Parathyroid adenoma (tissue), 2 donors: ENCODE results near the gene NPEPL1.
"Not testable (repeated sequence)": the region's sequence is repeated elsewhere in the genome, so short reads cannot be mapped to it uniquely, and the experiment has no call there.

Experiments
- H2AFZ ChIP-seq: fragments of 300-600 bp; sonication (generic); one replicate; pipeline ENCODE4 v1.7.0; 2017; ENCODE audit warnings: antibody characterized with exemption, mild to moderate bottlenecking
- H3K27ac ChIP-seq: fragments of 300-600 bp; sonication (generic); one replicate; pipeline ENCODE4 v1.7.0; 2017
- H3K27me3 ChIP-seq: fragments of 300-600 bp; sonication (generic); one replicate; pipeline ENCODE4 v1.7.0; 2017; ENCODE audit warnings: low read length; ENCODE audit not compliant: control insufficient read depth, insufficient read depth
- H3K36me3 ChIP-seq: fragments of 300-600 bp; sonication (generic); one replicate; pipeline ENCODE4 v1.7.0; 2017; ENCODE audit warnings: low read length; ENCODE audit not compliant: control insufficient read depth, insufficient read depth
- H3K4me1 ChIP-seq: fragments of 300-600 bp; sonication (generic); one replicate; pipeline ENCODE4 v1.7.0; 2017; ENCODE audit warnings: control low read depth
- H3K4me2 ChIP-seq: fragments of 300-600 bp; sonication (generic); one replicate; pipeline ENCODE4 v1.7.0; 2017; ENCODE audit warnings: low read length
- H3K4me3 ChIP-seq: fragments of 300-600 bp; sonication (generic); one replicate; pipeline ENCODE4 v1.7.0; 2017; ENCODE audit warnings: low read depth, low read length
- H3K79me2 ChIP-seq: fragments of 300-600 bp; sonication (generic); one replicate; pipeline ENCODE4 v1.7.0; 2017; ENCODE audit warnings: control low read depth
- H3K9ac ChIP-seq: fragments of 300-600 bp; sonication (generic); one replicate; pipeline ENCODE4 v1.7.0; 2017; ENCODE audit warnings: mild to moderate bottlenecking
- H3K9me3 ChIP-seq: fragments of 300-600 bp; sonication (generic); one replicate; pipeline ENCODE4 v1.7.0; 2017; ENCODE audit warnings: low read length; ENCODE audit not compliant: control insufficient read depth
- CTCF ChIP-seq: fragments of 300-600 bp; sonication (generic); IDR thresholded peaks from one replicate; pipeline ENCODE4 v1.7.0; 2017; ENCODE audit warnings: antibody characterized with exemption, mild to moderate bottlenecking
- donor health status: primary hyperparathyroidism.

The NPEPL1 gene

GRCh38 chr20:58721951-58722778 lies 29.6 kb downstream of the NPEPL1 start:
- no peak for TF ChIP-seq CTCF
- no peak overlapping the region for H2AFZ ChIP-seq
- no peak overlapping the region for H3K27ac ChIP-seq
- no peaks in the 10 kb centered on the region for H3K9me3 ChIP-seq
- no peaks in the 10 kb centered on the region for H3K36me3 ChIP-seq
- H3K4me2 ChIP-seq: no peak overlapping the region
- no peaks in the 10 kb centered on the region for H3K27me3 ChIP-seq
- no peak overlapping the region for H3K9ac ChIP-seq
- H3K79me2 ChIP-seq: no peaks in the 10 kb centered on the region
- no peak overlapping the region for H3K4me3 ChIP-seq
- H3K4me1 ChIP-seq: no peaks in the 10 kb centered on the region

DNA sequence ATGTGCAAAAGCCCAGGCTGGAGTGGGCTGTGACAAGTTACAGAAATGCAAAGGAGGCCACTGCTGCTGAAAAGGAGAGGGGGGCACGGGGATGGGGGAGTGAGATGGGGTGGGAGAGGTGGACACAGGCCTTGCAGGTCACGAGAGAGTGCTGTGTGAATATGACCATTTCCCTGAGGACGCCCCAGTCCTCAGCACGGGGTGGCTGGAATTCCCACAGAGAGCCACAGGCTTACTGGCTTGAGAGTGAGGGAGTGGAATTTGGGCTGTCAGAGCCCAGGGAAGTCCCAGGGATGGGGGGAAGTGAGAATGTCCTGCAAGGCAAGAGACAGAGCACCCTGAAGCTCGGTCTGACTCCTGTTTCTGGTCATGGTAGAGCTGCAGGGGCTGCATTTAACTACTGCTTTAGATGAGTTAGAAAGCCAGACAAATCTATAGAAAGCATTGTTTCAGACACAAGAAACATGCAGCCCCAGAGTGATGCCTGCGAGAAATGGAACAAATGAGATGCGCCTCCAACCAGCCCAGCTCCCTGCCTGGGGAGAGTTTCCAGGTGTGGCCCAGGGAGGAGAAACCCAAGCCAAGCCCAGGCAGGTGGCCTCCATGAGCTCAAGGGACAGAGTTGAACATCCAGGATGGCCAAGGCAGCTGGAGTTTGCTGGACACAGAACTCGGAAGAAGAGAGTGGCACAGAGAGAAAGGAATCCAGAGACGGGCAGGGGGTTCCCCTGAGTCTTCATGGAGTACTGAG lies 30.5 kb downstream of the NPEPL1 start:
- H3K79me2 ChIP-seq: no peaks in the 10 kb centered on the region
- H2AFZ ChIP-seq: no peak overlapping the region
- no peaks in the 10 kb centered on the region for H3K36me3 ChIP-seq
- H3K4me2 ChIP-seq: no peak overlapping the region
- H3K27ac ChIP-seq: no peak overlapping the region
- H3K9ac ChIP-seq: no peak overlapping the region
- H3K4me1 ChIP-seq: no peaks in the 10 kb centered on the region
- no peaks in the 10 kb centered on the region for H3K9me3 ChIP-seq
- H3K27me3 ChIP-seq: no peaks in the 10 kb centered on the region
- no peak overlapping the region for H3K4me3 ChIP-seq
- no peak for TF ChIP-seq CTCF

DNA sequence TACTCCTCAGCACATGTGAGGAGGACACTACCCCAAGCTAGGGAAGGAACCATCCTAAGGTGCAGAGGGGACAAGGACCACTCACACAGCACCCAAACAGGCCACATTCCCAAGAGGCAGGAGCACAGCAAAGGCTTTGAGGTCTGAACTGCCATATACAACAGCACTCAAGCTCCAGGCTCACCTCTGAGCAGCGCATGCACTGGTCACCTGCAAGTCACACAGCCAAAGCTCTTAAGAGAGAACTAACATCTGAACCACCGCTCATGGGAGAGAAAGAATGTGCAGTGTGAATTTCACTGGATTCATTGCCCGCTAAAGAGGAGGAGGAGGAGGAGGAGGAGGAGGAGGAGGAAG lies 31.0 kb downstream of the NPEPL1 start:
- Histone ChIP-seq H3K27me3 (no peaks in the 10 kb centered on the region), H3K4me3 (no peak overlapping the region), H3K4me1 (no peaks in the 10 kb centered on the region), H3K79me2 (no peaks in the 10 kb centered on the region), H3K27ac (no peak overlapping the region), H3K36me3 (no peaks in the 10 kb centered on the region), H2AFZ (no peak overlapping the region), H3K9me3 (no peaks in the 10 kb centered on the region), H3K9ac (no peak overlapping the region), H3K4me2 (no peak overlapping the region)
- no peak for TF ChIP-seq CTCF

DNA sequence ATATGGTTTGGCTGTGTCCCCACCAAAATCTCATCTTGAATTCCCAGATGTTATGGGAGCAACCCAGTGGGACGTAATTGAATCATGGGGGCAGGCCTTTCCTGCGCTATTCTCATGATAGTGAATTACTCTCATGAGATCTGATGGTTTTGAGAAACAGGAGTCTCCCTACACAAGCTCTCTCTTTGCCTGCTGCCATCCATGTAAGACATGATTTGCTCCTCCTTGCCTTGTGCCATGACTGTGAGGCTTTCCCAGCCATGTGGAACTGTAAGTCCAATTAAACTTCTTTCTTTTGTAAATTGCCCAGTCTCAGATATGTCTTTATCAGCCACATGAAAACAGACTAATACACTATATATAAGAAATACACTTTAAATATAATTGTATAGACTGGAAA lies 33.6 kb downstream of the NPEPL1 start:
- H3K9me3 ChIP-seq, H3K9ac ChIP-seq, H3K27me3 ChIP-seq, H3K4me2 ChIP-seq, H2AFZ ChIP-seq, H3K4me1 ChIP-seq, H3K27ac ChIP-seq, H3K79me2 ChIP-seq, H3K4me3 ChIP-seq, H3K36me3 ChIP-seq: not testable (repeated sequence)

DNA sequence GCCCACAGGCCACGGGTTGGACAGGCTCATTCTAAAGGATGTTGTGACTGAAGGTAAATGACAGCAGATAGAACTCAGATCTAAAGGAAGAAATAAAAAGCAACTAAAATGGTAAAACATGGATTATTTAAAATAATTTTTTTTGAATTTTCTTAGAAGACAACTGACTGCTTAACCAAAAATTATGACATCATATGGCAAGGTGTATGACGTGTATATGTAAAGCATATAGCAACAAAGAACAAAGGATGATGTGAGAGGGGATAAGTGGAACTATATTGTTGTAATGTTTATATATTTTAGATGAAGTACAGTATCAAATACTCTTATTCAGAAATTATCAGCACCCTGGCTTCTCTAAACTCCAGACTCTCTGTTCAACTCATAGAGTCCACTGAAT lies 38.6 kb downstream of the NPEPL1 start:
- TF ChIP-seq CTCF: no peak
- H3K4me3 ChIP-seq: no peak overlapping the region
- no peaks in the 10 kb centered on the region for H3K79me2 ChIP-seq
- H3K27me3 ChIP-seq: no peaks in the 10 kb centered on the region
- H3K9me3 ChIP-seq: no peaks in the 10 kb centered on the region
- no peaks in the 10 kb centered on the region for H3K4me1 ChIP-seq
- H2AFZ ChIP-seq: no peak overlapping the region
- no peak overlapping the region for H3K27ac ChIP-seq
- no peak overlapping the region for H3K9ac ChIP-seq
- no peaks in the 10 kb centered on the region for H3K36me3 ChIP-seq
- H3K4me2 ChIP-seq: no peak overlapping the region
